Measurements from ENCODE around the gene CYP17A1.
"Not testable (repeated sequence)": the region's sequence is repeated elsewhere in the genome, so short reads cannot be mapped to it uniquely, and the experiment has no call there.

GRCh38 chr10:102855731-102856436 is 18.7 kb upstream of the CYP17A1 start:
- TF ChIP-seq CTCF, POLR2A (IDR thresholded peaks at IDR 0.05): not testable (repeated sequence)
